Measurements from ENCODE around the gene TOP3B.

DNA sequence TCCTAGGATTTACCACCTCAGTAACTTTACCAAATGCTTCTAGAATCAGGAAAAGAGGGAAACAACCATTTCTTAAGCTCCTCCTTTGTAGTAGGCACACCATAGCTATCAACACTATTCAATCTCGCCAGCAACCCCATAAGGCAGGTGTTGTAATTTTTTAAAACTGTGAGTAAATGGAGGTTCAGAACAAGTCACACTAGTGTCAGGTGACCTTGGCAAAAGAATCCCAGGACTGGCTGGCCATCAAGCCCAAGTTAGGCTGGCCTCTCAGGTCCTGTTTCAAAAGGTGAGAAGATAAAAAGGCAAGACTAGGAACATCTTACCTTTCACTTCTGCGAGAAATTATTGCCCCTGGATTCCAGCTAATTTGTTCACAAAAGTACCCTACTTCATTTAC is 713 bp downstream of the TOP3B start:
- TF ChIP-seq, protein P1, sequence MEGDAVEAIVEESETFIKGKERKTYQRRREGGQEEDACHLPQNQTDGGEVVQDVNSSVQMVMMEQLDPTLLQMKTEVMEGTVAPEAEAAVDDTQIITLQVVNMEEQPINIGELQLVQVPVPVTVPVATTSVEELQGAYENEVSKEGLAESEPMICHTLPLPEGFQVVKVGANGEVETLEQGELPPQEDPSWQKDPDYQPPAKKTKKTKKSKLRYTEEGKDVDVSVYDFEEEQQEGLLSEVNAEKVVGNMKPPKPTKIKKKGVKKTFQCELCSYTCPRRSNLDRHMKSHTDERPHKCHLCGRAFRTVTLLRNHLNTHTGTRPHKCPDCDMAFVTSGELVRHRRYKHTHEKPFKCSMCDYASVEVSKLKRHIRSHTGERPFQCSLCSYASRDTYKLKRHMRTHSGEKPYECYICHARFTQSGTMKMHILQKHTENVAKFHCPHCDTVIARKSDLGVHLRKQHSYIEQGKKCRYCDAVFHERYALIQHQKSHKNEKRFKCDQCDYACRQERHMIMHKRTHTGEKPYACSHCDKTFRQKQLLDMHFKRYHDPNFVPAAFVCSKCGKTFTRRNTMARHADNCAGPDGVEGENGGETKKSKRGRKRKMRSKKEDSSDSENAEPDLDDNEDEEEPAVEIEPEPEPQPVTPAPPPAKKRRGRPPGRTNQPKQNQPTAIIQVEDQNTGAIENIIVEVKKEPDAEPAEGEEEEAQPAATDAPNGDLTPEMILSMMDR (IDR thresholded peaks at IDR 0.05): no peak
- no peak for TF ChIP-seq EZH2phosphoT487 (IDR thresholded peaks at IDR 0.05)
- TF ChIP-seq EZH2 (IDR thresholded peaks at IDR 0.05): no peak

Measured in neural progenitor cell (in vitro differentiated cells).